ENCODE data around the gene NPPB. TPM values are rescaled to one million over a fixed set of nuclear protein-coding genes. Genes with fewer than 3 reads are reported as not detected.
A peak's percentile ranks its signal among the peaks of the same experiment; 100 is the strongest.
"Not testable (repeated sequence)": the region's sequence is repeated elsewhere in the genome, so short reads cannot be mapped to it uniquely, and the experiment has no call there.

NPPB gene
- not detected in 2 replicates for total RNA-seq (2014; rRNA removed; shearing (Covaris generic))

- no peak for DNase-seq (ENCODE audit: low spot score)
These were observed at the start of gene NPPB for GRCh38 chr1:11858613-11858967. TSS of gene NPPB (minus strand) at chr1:11858945. CDS start at chr1:11858833, 112 bp downstream.

GRCh38 chr1:11908095-11908675 lies 49.4 kb upstream of the NPPB start:
- peak; percentile 98 for DNase-seq (ENCODE audit: low spot score)

- DNase-seq (ENCODE audit: low spot score) = peak; percentile 97
These were observed 48.7 kb upstream of the NPPB start for GRCh38 chr1:11907275-11908094.

GRCh38 chr1:11906870-11907269 lies 48.1 kb upstream of the NPPB start:
- DNase-seq (ENCODE audit: low spot score) = no peak

GRCh38 chr1:11904978-11905377 lies 46.2 kb upstream of the NPPB start:
- DNase-seq (ENCODE audit: low spot score) = no peak

GRCh38 chr1:11904156-11904555 lies 45.4 kb upstream of the NPPB start:
- not testable (repeated sequence) for DNase-seq (ENCODE audit: low spot score)

- DNase-seq (ENCODE audit: low spot score) = no peak
These were observed 44.5 kb upstream of the NPPB start for GRCh38 chr1:11903210-11903609.

- DNase-seq (ENCODE audit: low spot score) = peak; percentile 35
These were observed 42.7 kb upstream of the NPPB start for GRCh38 chr1:11901446-11901845.

- no peak for DNase-seq (ENCODE audit: low spot score)
These were observed 40.2 kb upstream of the NPPB start for GRCh38 chr1:11898831-11899467.

- DNase-seq (ENCODE audit: low spot score) = no peak
These were observed 39.5 kb upstream of the NPPB start for GRCh38 chr1:11898086-11898785.

GRCh38 chr1:11894501-11894900 lies 35.8 kb upstream of the NPPB start:
- DNase-seq (ENCODE audit: low spot score) = not testable (repeated sequence)

GRCh38 chr1:11893907-11894251 lies 35.1 kb upstream of the NPPB start:
- DNase-seq (ENCODE audit: low spot score) = peak; percentile 46

- no peak for DNase-seq (ENCODE audit: low spot score)
These were observed 32.9 kb upstream of the NPPB start for GRCh38 chr1:11891433-11892186.

- no peak for DNase-seq (ENCODE audit: low spot score)
These were observed 30.1 kb upstream of the NPPB start for GRCh38 chr1:11888877-11889208.

GRCh38 chr1:11888206-11888876 lies 29.6 kb upstream of the NPPB start:
- no peak for DNase-seq (ENCODE audit: low spot score)

GRCh38 chr1:11887666-11888007 lies 28.9 kb upstream of the NPPB start:
- no peak for DNase-seq (ENCODE audit: low spot score)

- DNase-seq (ENCODE audit: low spot score) = no peak
These were observed 28.4 kb upstream of the NPPB start for GRCh38 chr1:11886986-11887665.

- DNase-seq (ENCODE audit: low spot score) = no peak
These were observed 27.2 kb upstream of the NPPB start for GRCh38 chr1:11885916-11886315.

- no peak for DNase-seq (ENCODE audit: low spot score)
These were observed 24.2 kb upstream of the NPPB start for GRCh38 chr1:11882814-11883538.
